ENCODE measurements around the gene SHISA2.

The SHISA2 gene

DNA sequence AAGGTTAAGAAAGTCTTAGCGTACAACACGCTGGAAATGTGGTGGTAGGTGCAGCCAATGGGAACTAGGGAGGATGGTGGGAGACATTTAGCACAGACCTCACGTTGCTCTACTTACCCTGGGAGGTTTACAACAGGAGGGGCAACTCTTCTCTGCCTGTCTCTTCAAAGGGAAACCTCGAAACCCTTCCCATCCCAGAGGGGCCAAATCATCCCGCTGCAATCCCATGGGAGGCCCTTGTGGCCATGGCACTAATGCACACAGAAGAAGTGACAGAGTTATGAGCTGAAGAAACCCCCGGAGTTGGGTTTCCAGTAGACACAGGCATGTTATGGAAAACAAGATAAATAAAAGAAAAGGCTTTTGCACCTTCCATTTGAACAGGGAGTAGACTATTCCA, 35.6 kb downstream of the SHISA2 start:
- no peaks in the 10 kb centered on the region for H3K36me3 ChIP-seq (replicated peaks)
- no peak for DNase-seq
- in situ Hi-C loops (cut with HindIII; ENCODE audit: low pct_ligation_motif_present, low sequenced_read_pairs): no loop called here
- TF ChIP-seq, protein P1, sequence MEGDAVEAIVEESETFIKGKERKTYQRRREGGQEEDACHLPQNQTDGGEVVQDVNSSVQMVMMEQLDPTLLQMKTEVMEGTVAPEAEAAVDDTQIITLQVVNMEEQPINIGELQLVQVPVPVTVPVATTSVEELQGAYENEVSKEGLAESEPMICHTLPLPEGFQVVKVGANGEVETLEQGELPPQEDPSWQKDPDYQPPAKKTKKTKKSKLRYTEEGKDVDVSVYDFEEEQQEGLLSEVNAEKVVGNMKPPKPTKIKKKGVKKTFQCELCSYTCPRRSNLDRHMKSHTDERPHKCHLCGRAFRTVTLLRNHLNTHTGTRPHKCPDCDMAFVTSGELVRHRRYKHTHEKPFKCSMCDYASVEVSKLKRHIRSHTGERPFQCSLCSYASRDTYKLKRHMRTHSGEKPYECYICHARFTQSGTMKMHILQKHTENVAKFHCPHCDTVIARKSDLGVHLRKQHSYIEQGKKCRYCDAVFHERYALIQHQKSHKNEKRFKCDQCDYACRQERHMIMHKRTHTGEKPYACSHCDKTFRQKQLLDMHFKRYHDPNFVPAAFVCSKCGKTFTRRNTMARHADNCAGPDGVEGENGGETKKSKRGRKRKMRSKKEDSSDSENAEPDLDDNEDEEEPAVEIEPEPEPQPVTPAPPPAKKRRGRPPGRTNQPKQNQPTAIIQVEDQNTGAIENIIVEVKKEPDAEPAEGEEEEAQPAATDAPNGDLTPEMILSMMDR (IDR thresholded peaks at IDR 0.05; ENCODE audit: low read depth, low read length, missing control alignments): no peak
- H3K4me3 ChIP-seq (ENCODE audit: low read depth, low read length): no peak overlapping the region
- H3K27me3 ChIP-seq (replicated peaks): no peaks in the 10 kb centered on the region
- no peak overlapping the region for H3K27ac ChIP-seq

DNA sequence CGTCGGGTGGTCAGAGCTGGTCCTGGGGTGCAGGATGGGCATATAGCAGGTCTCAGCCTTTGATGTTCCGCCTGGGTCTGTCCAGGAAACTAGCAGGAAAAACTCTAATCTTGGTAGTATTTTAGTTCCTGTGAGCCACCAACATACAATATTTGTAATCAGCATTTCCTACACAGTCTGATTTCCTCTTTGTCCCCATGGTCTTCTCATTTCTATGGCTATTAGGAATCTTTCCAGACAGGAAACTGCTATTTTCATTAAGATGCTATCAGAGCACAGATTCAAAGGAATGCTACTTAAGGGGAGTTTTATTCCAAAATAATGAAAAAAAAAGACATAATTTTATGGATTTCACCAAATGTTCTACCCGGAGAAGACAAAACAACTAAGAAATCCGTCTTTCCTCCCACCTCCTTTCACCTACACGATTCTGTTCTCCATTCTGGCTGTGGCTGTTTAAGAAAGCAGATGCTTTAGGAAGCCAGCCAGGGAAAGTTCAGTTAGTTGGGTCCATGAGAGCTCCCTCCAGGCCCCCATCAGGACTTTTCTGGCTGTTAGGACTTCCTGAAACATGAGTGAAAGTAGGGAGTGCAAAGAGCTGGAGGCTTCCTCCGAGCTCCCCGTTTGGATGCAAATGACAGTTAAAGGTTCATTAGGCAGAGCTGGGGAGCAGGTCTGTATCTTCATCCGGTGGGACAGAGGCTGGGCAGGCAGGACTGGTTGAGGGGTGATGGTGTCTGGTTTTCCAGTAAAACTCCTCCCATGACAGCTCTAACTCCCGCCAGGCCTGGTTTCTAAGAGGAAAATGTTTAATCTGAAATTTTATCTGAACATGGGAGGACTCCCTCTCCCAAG, 36.3 kb downstream of the SHISA2 start:
- Histone ChIP-seq H3K27me3 (replicated peaks) (no peaks in the 10 kb centered on the region), H3K36me3 (replicated peaks) (no peaks in the 10 kb centered on the region), H3K4me3 (ENCODE audit: low read depth, low read length) (no peak overlapping the region), H3K27ac (no peak overlapping the region)
- in situ Hi-C loops (cut with HindIII; ENCODE audit: low pct_ligation_motif_present, low sequenced_read_pairs): no loop called here
- TF ChIP-seq, protein P1 (IDR thresholded peaks at IDR 0.05; ENCODE audit: low read depth, low read length, missing control alignments): no peak
- DNase-seq: no peak

DNA sequence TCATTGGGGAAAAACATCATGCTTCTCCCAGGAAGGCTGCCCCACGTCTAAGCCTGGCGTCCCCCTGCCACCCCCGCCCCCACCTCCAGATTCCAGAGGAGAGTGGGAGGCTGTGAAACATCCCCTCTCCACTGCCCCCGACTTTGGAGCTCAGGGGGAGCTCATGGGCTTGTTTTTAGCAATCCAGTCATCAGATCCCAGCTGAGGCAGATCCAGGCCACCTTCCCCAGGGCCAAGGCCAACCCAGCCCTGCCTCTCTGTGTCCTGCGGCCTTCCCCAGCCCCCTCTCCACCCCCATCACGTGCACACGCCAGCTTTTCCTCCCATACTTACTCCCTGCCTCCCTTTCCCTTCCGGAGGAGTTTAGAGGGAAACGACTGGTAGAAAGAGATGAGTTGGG, 38.8 kb downstream of the SHISA2 start:
- in situ Hi-C loops (cut with HindIII; ENCODE audit: low pct_ligation_motif_present, low sequenced_read_pairs): no loop called here
- Histone ChIP-seq H3K27me3 (replicated peaks) (no peaks in the 10 kb centered on the region), H3K4me3 (ENCODE audit: low read depth, low read length) (peak overlapping the region; percentile 55), H3K27ac (no peak overlapping the region), H3K36me3 (replicated peaks) (no peaks in the 10 kb centered on the region)
- TF ChIP-seq, protein P1 (IDR thresholded peaks at IDR 0.05; ENCODE audit: low read depth, low read length, missing control alignments): no peak
- no peak for DNase-seq

DNA sequence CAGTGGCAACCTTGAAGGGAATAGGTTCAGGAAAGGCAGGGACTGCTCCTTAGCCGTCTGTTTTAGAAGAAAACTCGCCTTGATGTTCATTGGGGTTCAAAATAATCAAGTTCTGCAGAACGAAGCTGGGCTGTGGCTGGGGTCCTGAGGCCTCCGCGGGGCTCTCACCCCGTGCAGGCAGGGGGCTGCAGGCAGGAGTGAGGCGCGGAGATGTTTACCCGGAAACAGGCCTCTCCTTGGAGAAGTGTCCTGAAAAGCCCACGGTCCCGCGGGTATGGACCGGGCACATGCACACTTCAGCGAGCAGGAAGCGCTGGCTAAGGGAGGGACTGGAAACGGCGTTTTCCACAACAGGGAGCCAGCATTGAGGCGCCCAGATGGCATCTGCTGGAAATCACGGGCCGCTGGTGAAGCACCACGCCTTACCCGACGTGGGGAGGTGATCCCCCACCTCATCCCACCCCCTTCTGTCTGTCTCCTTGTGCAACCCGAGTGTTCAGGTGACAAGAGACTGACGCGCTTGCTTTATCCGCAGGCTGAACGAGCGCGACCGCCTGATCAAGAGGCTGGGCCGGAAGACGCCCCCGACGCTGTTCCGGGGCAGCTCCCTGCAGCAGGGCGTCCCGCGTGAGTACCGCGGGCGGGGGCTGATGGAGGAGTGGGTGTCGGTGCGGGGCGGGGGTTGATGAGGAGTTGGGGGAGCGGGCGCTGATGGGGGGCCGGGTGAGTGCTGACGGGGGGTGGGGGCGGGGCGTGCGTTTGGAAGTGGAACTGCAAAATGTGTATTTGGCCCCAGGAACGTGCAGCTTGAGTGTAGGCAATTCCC, 39.6 kb downstream of the SHISA2 start:
- H3K27ac ChIP-seq: no peak overlapping the region
- no peak for DNase-seq
- TF ChIP-seq, protein P1 (IDR thresholded peaks at IDR 0.05; ENCODE audit: low read depth, low read length, missing control alignments): no peak
- H3K36me3 ChIP-seq (replicated peaks): no peaks in the 10 kb centered on the region
- in situ Hi-C loops (cut with HindIII; ENCODE audit: low pct_ligation_motif_present, low sequenced_read_pairs): no loop called here
- peak overlapping the region; percentile 55 for H3K4me3 ChIP-seq (ENCODE audit: low read depth, low read length)
- H3K27me3 ChIP-seq (replicated peaks): no peaks in the 10 kb centered on the region

DNA sequence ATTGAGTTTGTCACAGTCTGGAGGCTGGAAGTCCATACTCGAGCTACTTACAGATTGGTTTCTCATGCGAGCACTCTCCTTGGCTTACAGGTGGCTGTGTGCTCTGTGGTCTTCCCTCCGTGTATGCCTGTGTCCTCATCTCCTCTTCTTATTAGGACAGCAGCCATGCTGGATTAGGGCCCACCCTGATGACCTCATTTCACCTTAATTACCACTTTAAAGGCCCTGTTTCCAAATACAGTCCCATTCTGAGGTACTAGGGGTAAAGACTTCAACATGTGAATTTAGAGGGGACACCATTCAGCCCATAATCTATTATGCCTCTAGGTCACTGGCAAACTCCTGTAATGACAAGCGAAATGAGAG, 40.6 kb downstream of the SHISA2 start:
- TF ChIP-seq, protein P1 (IDR thresholded peaks at IDR 0.05; ENCODE audit: low read depth, low read length, missing control alignments): no peak
- in situ Hi-C loops (cut with HindIII; ENCODE audit: low pct_ligation_motif_present, low sequenced_read_pairs): no loop called here
- Histone ChIP-seq H3K27me3 (replicated peaks) (no peaks in the 10 kb centered on the region), H3K36me3 (replicated peaks) (no peaks in the 10 kb centered on the region), H3K27ac (no peak overlapping the region), H3K4me3 (ENCODE audit: low read depth, low read length) (no peak overlapping the region)
- no peak for DNase-seq
